GM12878 (cell line): ENCODE results near the gene NOL12. TPM values are rescaled to one million over a fixed set of nuclear protein-coding genes. Genes with fewer than 3 reads are reported as not detected.
A peak's percentile ranks its signal among the peaks of the same experiment; 100 is the strongest.

ENCODE experiments used
- ATAC-seq: fragments of 200-7000 bp; cut with Tn5 transposase; 3 replicates; pipeline ENCODE4 v1.9.1; 2020; ENCODE audit warnings: mild to moderate bottlenecking, moderate library complexity
- BruUV-seq: library from RNA; stranded (reverse); fragments of 400-500 nt; replicated peaks from 2 replicates; lab custom pipeline; 2021; lab: Mats Ljungman, UMichigan
- CTCF ChIA-PET: fragments of 300-600 bp; sonication (Branson Sonifier 250); formaldehyde crosslinking; extraction: SDS; loops from one replicate; lab custom pipeline; 2021; ENCODE audit warnings: inconsistent platforms; lab: Yijun Ruan, JAX
- POLR2A ChIA-PET: fragments of 350-600 bp; formaldehyde crosslinking; extraction: SDS; loops from one replicate; lab custom pipeline; 2021; ENCODE audit warnings: inconsistent platforms; lab: Charles Lee
- RAD21 ChIA-PET: fragments of 300-600 bp; sonication (Branson Sonifier 250); formaldehyde crosslinking; loops from one replicate; lab custom pipeline; 2023; ENCODE audit warnings: antibody characterized with exemption; ENCODE audit not compliant: unreplicated experiment; lab: Charles Lee
- SMC1A ChIA-PET: fragments of 300-600 bp; sonication (Branson Sonifier 250); formaldehyde crosslinking; loops from one replicate; lab custom pipeline; 2023; ENCODE audit not compliant: unreplicated experiment, uncharacterized antibody; lab: Charles Lee
- DNase-seq: peaks from one replicate; pipeline ENCODE4 v3.0.0-alpha.2; 2011; ENCODE audit warnings: low read depth, low spot score
- FAIRE-seq: peaks from 3 replicates; lab custom pipeline; 2011; peaks lifted over from hg19 to GRCh38; lab: Jason Lieb, UNC
- H2AFZ ChIP-seq: 2 replicates; pipeline ENCODE4 v1.6.0; 2011; ENCODE audit warnings: low read depth, low read length, control low read depth; ENCODE audit not compliant: control insufficient read depth
- H3K27ac ChIP-seq: 2 replicates; pipeline ENCODE4 v1.5.1; 2011; ENCODE audit warnings: control low read depth; ENCODE audit not compliant: control insufficient read depth, insufficient read depth
- H3K27me3 ChIP-seq, 2 experiments: replicated peaks in 1 of 2; 2 replicates each; pipeline versions ENCODE4 v1.6.0 to v1.6.1; 2011; ENCODE audit warnings: low read length in 1 of 2; ENCODE audit not compliant: control insufficient read depth in 2 of 2, insufficient read depth in 2 of 2
- H3K36me3 ChIP-seq, 2 experiments: 2 replicates each; pipeline ENCODE4 v1.5.1; 2011; ENCODE audit warnings: low read length in 1 of 2; ENCODE audit not compliant: control insufficient read depth in 2 of 2, insufficient read depth in 2 of 2
- H3K4me1 ChIP-seq: 2 replicates; pipeline ENCODE4 v1.6.1; 2011; ENCODE audit warnings: mild to moderate bottlenecking, low read length, moderate library complexity, mixed read lengths; ENCODE audit not compliant: control insufficient read depth, insufficient read depth
- H3K4me2 ChIP-seq: 2 replicates; pipeline ENCODE4 v1.6.0; 2011; ENCODE audit warnings: control low read depth; ENCODE audit not compliant: control insufficient read depth, insufficient read depth
- H3K4me3 ChIP-seq: fragments of 200-600 bp; sonication (generic); 2 replicates; pipeline ENCODE4 v1.5.1; 2016
- H3K79me2 ChIP-seq: 2 replicates; pipeline ENCODE4 v1.6.0; 2011; ENCODE audit warnings: low read length; ENCODE audit not compliant: control insufficient read depth, insufficient read depth
- H3K9ac ChIP-seq: 2 replicates; pipeline ENCODE4 v1.8.0; 2011; ENCODE audit warnings: low read length, control low read depth, mixed read lengths; ENCODE audit not compliant: control insufficient read depth, insufficient read depth
- H3K9me3 ChIP-seq: replicated peaks from 3 replicates; pipeline ENCODE4 v1.5.1; 2011; ENCODE audit warnings: mild to moderate bottlenecking, low read length; ENCODE audit not compliant: control insufficient read depth, insufficient read depth
- H4K20me1 ChIP-seq: 2 replicates; pipeline ENCODE4 v1.6.0; 2011; ENCODE audit not compliant: control insufficient read depth, insufficient read depth
- CBX3 ChIP-seq: fragments of 200-600 bp; sonication (generic); IDR thresholded peaks from 2 replicates; pipeline ENCODE4 v1.6.1; 2016; ENCODE audit warnings: low read depth, borderline replicate concordance
- CHD2 ChIP-seq: IDR thresholded peaks from 2 replicates; pipeline ENCODE4 v1.6.1; 2011; ENCODE audit warnings: low read depth, low read length, improper control_type of control experiment, borderline replicate concordance
- FOS ChIP-seq: IDR thresholded peaks from 3 replicates; pipeline ENCODE4 v1.6.1; 2011; ENCODE audit warnings: borderline replicate concordance; ENCODE audit not compliant: insufficient read length; ENCODE audit errors: extremely low read depth
- GATAD2B ChIP-seq: fragments of 450-650 bp; conservative IDR thresholded peaks from 2 replicates; pipeline ENCODE4 v1.6.1; 2017; ENCODE audit warnings: low read depth, mild to moderate bottlenecking, moderate library complexity
- MTA2 ChIP-seq: fragments of 450-650 bp; IDR thresholded peaks from 2 replicates; pipeline ENCODE4 v1.6.1; 2016; ENCODE audit warnings: low read depth, mild to moderate bottlenecking, moderate library complexity
- MTA3 ChIP-seq: IDR thresholded peaks from 2 replicates; pipeline ENCODE4 v1.6.1; 2012; ENCODE audit warnings: low read length, inconsistent platforms, borderline replicate concordance
- NBN ChIP-seq: fragments of 450-650 bp; IDR thresholded peaks from 2 replicates; pipeline ENCODE4 v1.6.1; 2016
- NR2F1 ChIP-seq: fragments of 450-650 bp; conservative IDR thresholded peaks from 2 replicates; pipeline ENCODE4 v1.6.1; 2017; ENCODE audit warnings: mild to moderate bottlenecking
- RAD51 ChIP-seq: fragments of 450-650 bp; IDR thresholded peaks from 2 replicates; pipeline ENCODE4 v1.6.1; 2016; ENCODE audit warnings: moderate library complexity, mild to moderate bottlenecking, inconsistent platforms
- RUNX3 ChIP-seq: IDR thresholded peaks from 2 replicates; pipeline ENCODE4 v1.6.1; 2012; ENCODE audit warnings: low read length, inconsistent platforms
- SIN3A ChIP-seq: IDR thresholded peaks from 2 replicates; pipeline ENCODE4 v1.6.1; 2012; ENCODE audit warnings: low read depth, low read length, improper control_type of control experiment
- SP1 ChIP-seq: IDR thresholded peaks from one replicate; pipeline ENCODE4 v1.6.1; 2011; ENCODE audit warnings: low read depth, low read length
- SPI1 ChIP-seq: IDR thresholded peaks from 2 replicates; pipeline ENCODE4 v1.6.1; 2011; ENCODE audit warnings: low read depth, mild to moderate bottlenecking, low read length, moderate library complexity, borderline replicate concordance; ENCODE audit not compliant: insufficient read depth
- ZZZ3 ChIP-seq: IDR thresholded peaks from 2 replicates; pipeline ENCODE4 v1.6.1; 2011; ENCODE audit warnings: low read depth; ENCODE audit not compliant: control insufficient read depth, insufficient read length
- WGBS: methylation state at CpG from one replicate; pipeline ENCODE4 v1.1.6; 2016; ENCODE audit warnings: low lambda C conversion rate; ENCODE audit not compliant: insufficient replicate concordance, insufficient coverage; ENCODE audit errors: missing lambda C conversion rate; 5-methylcytosine and 5-hydroxymethylcytosine counted together
- in situ Hi-C: fragments of 300-500 bp; cut with MboI; formaldehyde crosslinking; loops from 9 replicates; pipeline ENCODE4 v1.14.3; 2018; ENCODE audit warnings: mixed read lengths
- intact Hi-C: fragments of 100-400 bp; cut with micrococcal nuclease; formaldehyde crosslinking; loops from one replicate; pipeline ENCODE4 v1.14.2; 2022; ENCODE audit not compliant: unreplicated experiment
- polyA plus RNA-seq, 11 experiments: library from polyadenylated mRNA; depleted of rRNA in 4 of 11; unstranded in 6 of 11; stranded (reverse) in 5 of 11; fragments of >200 nt; fragmentation: Nextera tagmentation in 4 of 11; fragmentation: Illumina TruSeq in 1 of 11; extraction: Ambion mirVana in 4 of 11; extraction: Trizol in 1 of 11; gene quantifications; 1 replicate in 1 of 11; 2 replicates in 10 of 11; pipeline versions ENCODE4 v1.2.1 to v1.2.3, GENCODE V29; 2011 to 2016; ENCODE audit warnings: inconsistent platforms in 2 of 11, missing spikeins in 2 of 11, low read depth in 1 of 11
- total RNA-seq, 4 experiments: library from RNA; depleted of rRNA in 3 of 4; stranded (reverse); fragments of >200 nt in 3 of 4; fragmentation: Illumina TruSeq in 1 of 4; extraction: Trizol in 1 of 4; gene quantifications; 2 replicates each; pipeline versions ENCODE4 v1.2.1 to v1.2.3, GENCODE V29; 2013 to 2021
- TF ChIP-seq, protein P1 (sequence below): fragments of 450-650 bp; IDR thresholded peaks from 2 replicates; pipeline ENCODE4 v1.6.1; 2017; ENCODE audit warnings: borderline replicate concordance
- TF ChIP-seq, protein P2 (sequence below): fragments of 450-650 bp; conservative IDR thresholded peaks from 2 replicates; pipeline ENCODE4 v1.6.1; 2017; ENCODE audit warnings: mild to moderate bottlenecking, moderate library complexity
- TF ChIP-seq, protein P3 (sequence below): fragments of 450-650 bp; IDR thresholded peaks from 2 replicates; pipeline ENCODE4 v1.6.1; 2016; ENCODE audit warnings: mild to moderate bottlenecking, moderate library complexity, borderline replicate concordance

NOL12 gene
- total and polyA plus RNA-seq, 10 of the 15 experiments (the other 5 are each of a cell fraction or from before 2014, with no cell fraction given): 3.3 to 69.4 (median 41.1) TPM

DNA sequence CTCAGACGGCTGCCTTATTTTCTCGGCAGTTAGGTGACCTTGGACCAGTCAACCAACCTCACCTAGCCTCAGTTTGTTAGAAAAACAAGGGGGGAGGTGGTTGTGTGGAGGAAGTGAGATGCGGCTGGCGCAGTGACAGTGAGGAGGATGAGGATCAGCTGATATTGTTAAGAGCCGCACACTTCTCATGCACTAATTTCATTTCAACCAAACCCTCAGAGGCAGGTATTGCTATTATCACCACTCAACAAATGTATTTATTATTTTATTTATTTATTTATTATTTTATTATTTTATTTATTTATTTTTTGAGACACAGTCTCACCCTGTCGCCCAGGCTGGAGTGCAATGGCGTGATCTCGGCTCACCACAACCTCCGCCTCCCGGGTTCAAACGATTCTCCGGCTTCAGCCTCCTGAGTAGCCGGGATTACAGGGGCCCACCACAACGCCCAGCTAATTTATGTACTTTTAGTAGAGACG, 8.6 kb upstream of the NOL12 start:
- H3K4me1 ChIP-seq: peaks cover 33% of the 10 kb centered on the region
- no peak for FAIRE-seq
- H3K4me2 ChIP-seq: peak overlapping the region; percentile 69
- no peaks in the 10 kb centered on the region for H4K20me1 ChIP-seq
- intact Hi-C loops (loop anchor here (2.0 kb wide), 1 partner anchor 45 kb away; no protein-coding TSS in a partner anchor), in situ Hi-C loops (no loop called here)
- ChIA-PET RAD21 (interaction anchor here (1.0 to 5.1 kb wide), 7 partner anchors 9 to 70 kb away, joined by 3 to 112 read pairs (median 25); partner anchors contain the start of genes GGA1, NOL12 and PDXP), POLR2A (interaction anchor here (0.5 to 14.0 kb wide), 8 partner anchors 8 to 1643 kb away, joined by 3 to 209 read pairs (median 10); partner anchors contain the start of genes GGA1, NOL12 and PDXP), SMC1A (interaction anchor here (1.3 to 10.9 kb wide), 3 partner anchors 17 to 51 kb away, joined by 6 to 98 read pairs (median 78); partner anchors contain the start of gene PDXP), CTCF (interaction anchor here (12.4 to 19.9 kb wide), 4 partner anchors 16 to 70 kb away, joined by 167 to 414 read pairs (median 287); partner anchors contain the start of genes GGA1, PDXP and SH3BP1)
- ATAC-seq: peak; percentile 6
- WGBS: 12% methylated on average over 15 of the region's 15 CpGs
- no peak for DNase-seq
- BruUV-seq: no TSS peak
- peak overlapping the region; percentile 1; the same call in 1 of the 2 replicates for H3K9ac ChIP-seq
- H3K9me3 ChIP-seq: no peaks in the 10 kb centered on the region
- H3K4me3 ChIP-seq: peak overlapping the region; percentile 91
- peaks cover 2% of the 10 kb centered on the region in 2 experiments; a peak in 1 of 4 replicates for H3K36me3 ChIP-seq
- H2AFZ ChIP-seq: peak overlapping the region; percentile 55
- H3K79me2 ChIP-seq: peaks cover 30% of the 10 kb centered on the region
- H3K27ac ChIP-seq: peak overlapping the region; percentile 24
- no peaks in the 10 kb centered on the region for H3K27me3 ChIP-seq
- TF ChIP-seq CHD2 (no peak), SP1 (peak; percentile 1), SIN3A (peak; percentile 70; the same call in 1 of the 2 replicates), FOS (no peak), SPI1 (0 out of 2 replicates have a peak, but pooled peaks have one; percentile 53), MTA2 (no peak), GATAD2B (no peak), RAD51 (0 out of 2 replicates have a peak, but pooled peaks have one; percentile 13), NR2F1 (no peak), CBX3 (no peak), NBN (no peak), MTA3 (no peak), RUNX3 (peak; percentile 4; the same call in 1 of the 2 replicates), ZZZ3 (no peak)
- TF ChIP-seq, protein P1, sequence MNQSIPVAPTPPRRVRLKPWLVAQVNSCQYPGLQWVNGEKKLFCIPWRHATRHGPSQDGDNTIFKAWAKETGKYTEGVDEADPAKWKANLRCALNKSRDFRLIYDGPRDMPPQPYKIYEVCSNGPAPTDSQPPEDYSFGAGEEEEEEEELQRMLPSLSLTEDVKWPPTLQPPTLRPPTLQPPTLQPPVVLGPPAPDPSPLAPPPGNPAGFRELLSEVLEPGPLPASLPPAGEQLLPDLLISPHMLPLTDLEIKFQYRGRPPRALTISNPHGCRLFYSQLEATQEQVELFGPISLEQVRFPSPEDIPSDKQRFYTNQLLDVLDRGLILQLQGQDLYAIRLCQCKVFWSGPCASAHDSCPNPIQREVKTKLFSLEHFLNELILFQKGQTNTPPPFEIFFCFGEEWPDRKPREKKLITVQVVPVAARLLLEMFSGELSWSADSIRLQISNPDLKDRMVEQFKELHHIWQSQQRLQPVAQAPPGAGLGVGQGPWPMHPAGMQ: no peak
- TF ChIP-seq, protein P2, sequence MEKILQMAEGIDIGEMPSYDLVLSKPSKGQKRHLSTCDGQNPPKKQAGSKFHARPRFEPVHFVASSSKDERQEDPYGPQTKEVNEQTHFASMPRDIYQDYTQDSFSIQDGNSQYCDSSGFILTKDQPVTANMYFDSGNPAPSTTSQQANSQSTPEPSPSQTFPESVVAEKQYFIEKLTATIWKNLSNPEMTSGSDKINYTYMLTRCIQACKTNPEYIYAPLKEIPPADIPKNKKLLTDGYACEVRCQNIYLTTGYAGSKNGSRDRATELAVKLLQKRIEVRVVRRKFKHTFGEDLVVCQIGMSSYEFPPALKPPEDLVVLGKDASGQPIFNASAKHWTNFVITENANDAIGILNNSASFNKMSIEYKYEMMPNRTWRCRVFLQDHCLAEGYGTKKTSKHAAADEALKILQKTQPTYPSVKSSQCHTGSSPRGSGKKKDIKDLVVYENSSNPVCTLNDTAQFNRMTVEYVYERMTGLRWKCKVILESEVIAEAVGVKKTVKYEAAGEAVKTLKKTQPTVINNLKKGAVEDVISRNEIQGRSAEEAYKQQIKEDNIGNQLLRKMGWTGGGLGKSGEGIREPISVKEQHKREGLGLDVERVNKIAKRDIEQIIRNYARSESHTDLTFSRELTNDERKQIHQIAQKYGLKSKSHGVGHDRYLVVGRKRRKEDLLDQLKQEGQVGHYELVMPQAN: peak; percentile 84
- TF ChIP-seq, protein P3, sequence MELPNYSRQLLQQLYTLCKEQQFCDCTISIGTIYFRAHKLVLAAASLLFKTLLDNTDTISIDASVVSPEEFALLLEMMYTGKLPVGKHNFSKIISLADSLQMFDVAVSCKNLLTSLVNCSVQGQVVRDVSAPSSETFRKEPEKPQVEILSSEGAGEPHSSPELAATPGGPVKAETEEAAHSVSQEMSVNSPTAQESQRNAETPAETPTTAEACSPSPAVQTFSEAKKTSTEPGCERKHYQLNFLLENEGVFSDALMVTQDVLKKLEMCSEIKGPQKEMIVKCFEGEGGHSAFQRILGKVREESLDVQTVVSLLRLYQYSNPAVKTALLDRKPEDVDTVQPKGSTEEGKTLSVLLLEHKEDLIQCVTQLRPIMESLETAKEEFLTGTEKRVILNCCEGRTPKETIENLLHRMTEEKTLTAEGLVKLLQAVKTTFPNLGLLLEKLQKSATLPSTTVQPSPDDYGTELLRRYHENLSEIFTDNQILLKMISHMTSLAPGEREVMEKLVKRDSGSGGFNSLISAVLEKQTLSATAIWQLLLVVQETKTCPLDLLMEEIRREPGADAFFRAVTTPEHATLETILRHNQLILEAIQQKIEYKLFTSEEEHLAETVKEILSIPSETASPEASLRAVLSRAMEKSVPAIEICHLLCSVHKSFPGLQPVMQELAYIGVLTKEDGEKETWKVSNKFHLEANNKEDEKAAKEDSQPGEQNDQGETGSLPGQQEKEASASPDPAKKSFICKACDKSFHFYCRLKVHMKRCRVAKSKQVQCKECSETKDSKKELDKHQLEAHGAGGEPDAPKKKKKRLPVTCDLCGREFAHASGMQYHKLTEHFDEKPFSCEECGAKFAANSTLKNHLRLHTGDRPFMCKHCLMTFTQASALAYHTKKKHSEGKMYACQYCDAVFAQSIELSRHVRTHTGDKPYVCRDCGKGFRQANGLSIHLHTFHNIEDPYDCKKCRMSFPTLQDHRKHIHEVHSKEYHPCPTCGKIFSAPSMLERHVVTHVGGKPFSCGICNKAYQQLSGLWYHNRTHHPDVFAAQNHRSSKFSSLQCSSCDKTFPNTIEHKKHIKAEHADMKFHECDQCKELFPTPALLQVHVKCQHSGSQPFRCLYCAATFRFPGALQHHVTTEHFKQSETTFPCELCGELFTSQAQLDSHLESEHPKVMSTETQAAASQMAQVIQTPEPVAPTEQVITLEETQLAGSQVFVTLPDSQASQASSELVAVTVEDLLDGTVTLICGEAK: no peak
